ENCODE data around the gene LAMA3.

LAMA3 gene

GRCh38 chr18:23924813-23925212 lies 235.6 kb downstream of the LAMA3 start:
- no peaks in the 10 kb centered on the region for H3K27me3 ChIP-seq (ENCODE audit: control insufficient read depth in 2 of 2, insufficient read depth in 2 of 2, low read length in 2 of 2)
- H3K4me3 ChIP-seq (ENCODE audit: low read length in 2 of 2) = no peak overlapping the region
- H3K9me3 ChIP-seq (ENCODE audit: control insufficient read depth in 2 of 2, low read length in 2 of 2) = no peaks in the 10 kb centered on the region
- H3K27ac ChIP-seq (ENCODE audit: low read depth in 2 of 2, low read length in 2 of 2) = no peak overlapping the region
- no peak overlapping the region for H3K9ac ChIP-seq (ENCODE audit: low read depth in 1 of 2, low read length in 2 of 2)
- peaks cover 3 to 21% of the 10 kb centered on the region in 2 donors for H3K36me3 ChIP-seq (ENCODE audit: control insufficient read depth in 2 of 2, insufficient read depth in 2 of 2, low read length in 2 of 2)
- no peaks in the 10 kb centered on the region for H3K4me1 ChIP-seq (ENCODE audit: control insufficient read depth in 2 of 2, insufficient read depth in 2 of 2, low read length in 2 of 2)

GRCh38 chr18:23926571-23926970 lies 237.3 kb downstream of the LAMA3 start:
- no peaks in the 10 kb centered on the region for H3K9me3 ChIP-seq (ENCODE audit: control insufficient read depth in 2 of 2, low read length in 2 of 2)

GRCh38 chr18:23927821-23928746 lies 238.8 kb downstream of the LAMA3 start:
- Histone ChIP-seq H3K4me3 (ENCODE audit: low read length in 2 of 2) (no peak overlapping the region), H3K36me3 (ENCODE audit: control insufficient read depth in 2 of 2, insufficient read depth in 2 of 2, low read length in 2 of 2) (peaks cover 0 to 5% of the 10 kb centered on the region in 2 donors), H3K9me3 (ENCODE audit: control insufficient read depth in 2 of 2, low read length in 2 of 2) (no peaks in the 10 kb centered on the region), H3K4me1 (ENCODE audit: control insufficient read depth in 2 of 2, insufficient read depth in 2 of 2, low read length in 2 of 2) (no peaks in the 10 kb centered on the region), H3K9ac (ENCODE audit: low read depth in 1 of 2, low read length in 2 of 2) (no peak overlapping the region), H3K27me3 (ENCODE audit: control insufficient read depth in 2 of 2, insufficient read depth in 2 of 2, low read length in 2 of 2) (no peaks in the 10 kb centered on the region), H3K27ac (ENCODE audit: low read depth in 2 of 2, low read length in 2 of 2) (no peak overlapping the region)

More at GRCh38 chr18:23926571-23926970, 237.3 kb downstream of the LAMA3 start:
- peaks cover 0 to 16% of the 10 kb centered on the region in 2 donors for H3K36me3 ChIP-seq (ENCODE audit: control insufficient read depth in 2 of 2, insufficient read depth in 2 of 2, low read length in 2 of 2)
- H3K27ac ChIP-seq (ENCODE audit: low read depth in 2 of 2, low read length in 2 of 2) = no peak overlapping the region
- no peaks in the 10 kb centered on the region for H3K27me3 ChIP-seq (ENCODE audit: control insufficient read depth in 2 of 2, insufficient read depth in 2 of 2, low read length in 2 of 2)
- H3K4me1 ChIP-seq (ENCODE audit: control insufficient read depth in 2 of 2, insufficient read depth in 2 of 2, low read length in 2 of 2) = no peaks in the 10 kb centered on the region
- no peak overlapping the region for H3K9ac ChIP-seq (ENCODE audit: low read depth in 1 of 2, low read length in 2 of 2)
- no peak overlapping the region for H3K4me3 ChIP-seq (ENCODE audit: low read length in 2 of 2)

- Histone ChIP-seq H3K36me3 (ENCODE audit: control insufficient read depth in 2 of 2, insufficient read depth in 2 of 2, low read length in 2 of 2) (peaks cover 0 to 5% of the 10 kb centered on the region in 2 donors), H3K27ac (ENCODE audit: low read depth in 2 of 2, low read length in 2 of 2) (no peak overlapping the region), H3K4me1 (ENCODE audit: control insufficient read depth in 2 of 2, insufficient read depth in 2 of 2, low read length in 2 of 2) (no peaks in the 10 kb centered on the region), H3K9ac (ENCODE audit: low read depth in 1 of 2, low read length in 2 of 2) (no peak overlapping the region), H3K27me3 (ENCODE audit: control insufficient read depth in 2 of 2, insufficient read depth in 2 of 2, low read length in 2 of 2) (no peaks in the 10 kb centered on the region), H3K9me3 (ENCODE audit: control insufficient read depth in 2 of 2, low read length in 2 of 2) (no peaks in the 10 kb centered on the region), H3K4me3 (ENCODE audit: low read length in 2 of 2) (no peak overlapping the region)
Measured at GRCh38 chr18:23929362-23929930, 240.2 kb downstream of the LAMA3 start.

GRCh38 chr18:23930002-23930401 lies 240.7 kb downstream of the LAMA3 start:
- H3K27ac ChIP-seq (ENCODE audit: low read depth in 2 of 2, low read length in 2 of 2) = no peak overlapping the region
- no peaks in the 10 kb centered on the region for H3K9me3 ChIP-seq (ENCODE audit: control insufficient read depth in 2 of 2, low read length in 2 of 2)
- H3K4me1 ChIP-seq (ENCODE audit: control insufficient read depth in 2 of 2, insufficient read depth in 2 of 2, low read length in 2 of 2) = no peaks in the 10 kb centered on the region
- no peak overlapping the region for H3K4me3 ChIP-seq (ENCODE audit: low read length in 2 of 2)
- H3K36me3 ChIP-seq (ENCODE audit: control insufficient read depth in 2 of 2, insufficient read depth in 2 of 2, low read length in 2 of 2) = peaks cover 0 to 5% of the 10 kb centered on the region in 2 donors
- H3K27me3 ChIP-seq (ENCODE audit: control insufficient read depth in 2 of 2, insufficient read depth in 2 of 2, low read length in 2 of 2) = no peaks in the 10 kb centered on the region
- no peak overlapping the region for H3K9ac ChIP-seq (ENCODE audit: low read depth in 1 of 2, low read length in 2 of 2)

GRCh38 chr18:23932385-23933067 lies 243.3 kb downstream of the LAMA3 start:
- no peak overlapping the region for H3K27ac ChIP-seq (ENCODE audit: low read depth in 2 of 2, low read length in 2 of 2)
- peaks cover 0 to 7% of the 10 kb centered on the region in 2 donors for H3K36me3 ChIP-seq (ENCODE audit: control insufficient read depth in 2 of 2, insufficient read depth in 2 of 2, low read length in 2 of 2)
- peaks cover 0 to 2% of the 10 kb centered on the region in 2 donors for H3K4me1 ChIP-seq (ENCODE audit: control insufficient read depth in 2 of 2, insufficient read depth in 2 of 2, low read length in 2 of 2)
- H3K27me3 ChIP-seq (ENCODE audit: control insufficient read depth in 2 of 2, insufficient read depth in 2 of 2, low read length in 2 of 2) = no peaks in the 10 kb centered on the region
- no peaks in the 10 kb centered on the region for H3K9me3 ChIP-seq (ENCODE audit: control insufficient read depth in 2 of 2, low read length in 2 of 2)
- no peak overlapping the region for H3K9ac ChIP-seq (ENCODE audit: low read depth in 1 of 2, low read length in 2 of 2)
- no peak overlapping the region for H3K4me3 ChIP-seq (ENCODE audit: low read length in 2 of 2)

- peaks cover 0 to 2% of the 10 kb centered on the region in 2 donors for H3K4me1 ChIP-seq (ENCODE audit: control insufficient read depth in 2 of 2, insufficient read depth in 2 of 2, low read length in 2 of 2)
Measured at GRCh38 chr18:23933407-23933806, 244.2 kb downstream of the LAMA3 start.

GRCh38 chr18:23934252-23934651 lies 245.0 kb downstream of the LAMA3 start:
- H3K27me3 ChIP-seq (ENCODE audit: control insufficient read depth in 2 of 2, insufficient read depth in 2 of 2, low read length in 2 of 2) = no peaks in the 10 kb centered on the region
- H3K4me3 ChIP-seq (ENCODE audit: low read length in 2 of 2) = no peak overlapping the region
- H3K9ac ChIP-seq (ENCODE audit: low read depth in 1 of 2, low read length in 2 of 2) = no peak overlapping the region
- H3K9me3 ChIP-seq (ENCODE audit: control insufficient read depth in 2 of 2, low read length in 2 of 2) = no peaks in the 10 kb centered on the region
- peaks cover 2% of the 10 kb centered on the region in 2 donors for H3K36me3 ChIP-seq (ENCODE audit: control insufficient read depth in 2 of 2, insufficient read depth in 2 of 2, low read length in 2 of 2)
- H3K4me1 ChIP-seq (ENCODE audit: control insufficient read depth in 2 of 2, insufficient read depth in 2 of 2, low read length in 2 of 2) = peaks cover 0 to 2% of the 10 kb centered on the region in 2 donors
- H3K27ac ChIP-seq (ENCODE audit: low read depth in 2 of 2, low read length in 2 of 2) = no peak overlapping the region

More at GRCh38 chr18:23933407-23933806, 244.2 kb downstream of the LAMA3 start:
- Histone ChIP-seq H3K27me3 (ENCODE audit: control insufficient read depth in 2 of 2, insufficient read depth in 2 of 2, low read length in 2 of 2) (no peaks in the 10 kb centered on the region), H3K27ac (ENCODE audit: low read depth in 2 of 2, low read length in 2 of 2) (no peak overlapping the region), H3K9me3 (ENCODE audit: control insufficient read depth in 2 of 2, low read length in 2 of 2) (no peaks in the 10 kb centered on the region), H3K4me3 (ENCODE audit: low read length in 2 of 2) (no peak overlapping the region), H3K36me3 (ENCODE audit: control insufficient read depth in 2 of 2, insufficient read depth in 2 of 2, low read length in 2 of 2) (peaks cover 0 to 5% of the 10 kb centered on the region in 2 donors), H3K9ac (ENCODE audit: low read depth in 1 of 2, low read length in 2 of 2) (no peak overlapping the region)

- H3K27ac ChIP-seq (ENCODE audit: low read depth in 2 of 2, low read length in 2 of 2) = no peak overlapping the region
- H3K36me3 ChIP-seq (ENCODE audit: control insufficient read depth in 2 of 2, insufficient read depth in 2 of 2, low read length in 2 of 2) = peaks cover 3 to 4% of the 10 kb centered on the region in 2 donors
- H3K4me1 ChIP-seq (ENCODE audit: control insufficient read depth in 2 of 2, insufficient read depth in 2 of 2, low read length in 2 of 2) = peaks cover 0 to 2% of the 10 kb centered on the region in 2 donors
- H3K27me3 ChIP-seq (ENCODE audit: control insufficient read depth in 2 of 2, insufficient read depth in 2 of 2, low read length in 2 of 2) = no peaks in the 10 kb centered on the region
- H3K4me3 ChIP-seq (ENCODE audit: low read length in 2 of 2) = no peak overlapping the region
- H3K9me3 ChIP-seq (ENCODE audit: control insufficient read depth in 2 of 2, low read length in 2 of 2) = no peaks in the 10 kb centered on the region
- no peak overlapping the region for H3K9ac ChIP-seq (ENCODE audit: low read depth in 1 of 2, low read length in 2 of 2)
Measured at GRCh38 chr18:23934863-23935262, 245.6 kb downstream of the LAMA3 start.

GRCh38 chr18:23935804-23936203 lies 246.6 kb downstream of the LAMA3 start:
- H3K4me1 ChIP-seq (ENCODE audit: control insufficient read depth in 2 of 2, insufficient read depth in 2 of 2, low read length in 2 of 2) = peaks cover 0 to 2% of the 10 kb centered on the region in 2 donors
- H3K27ac ChIP-seq (ENCODE audit: low read depth in 2 of 2, low read length in 2 of 2) = no peak overlapping the region
- H3K4me3 ChIP-seq (ENCODE audit: low read length in 2 of 2) = no peak overlapping the region
- H3K27me3 ChIP-seq (ENCODE audit: control insufficient read depth in 2 of 2, insufficient read depth in 2 of 2, low read length in 2 of 2) = no peaks in the 10 kb centered on the region
- peaks cover 4% of the 10 kb centered on the region in 2 donors for H3K36me3 ChIP-seq (ENCODE audit: control insufficient read depth in 2 of 2, insufficient read depth in 2 of 2, low read length in 2 of 2)
- H3K9me3 ChIP-seq (ENCODE audit: control insufficient read depth in 2 of 2, low read length in 2 of 2) = no peaks in the 10 kb centered on the region
- no peak overlapping the region for H3K9ac ChIP-seq (ENCODE audit: low read depth in 1 of 2, low read length in 2 of 2)
